ENCODE measurements around the gene COA5.
A peak's percentile ranks its signal among the peaks of the same experiment; 100 is the strongest.

The COA5 gene

GRCh38 chr2:98577313-98577712, 31.0 kb downstream of the COA5 start:
- H4K91ac ChIP-seq (ENCODE audit: low read length), result no peak overlapping the region
- H3K79me1 ChIP-seq (replicated peaks; ENCODE audit: low read length, poor library complexity, severe bottlenecking), result no peaks in the 10 kb centered on the region
- no peak overlapping the region for H2AFZ ChIP-seq (ENCODE audit: low read depth, low read length)
- H2BK5ac ChIP-seq (ENCODE audit: low read depth, low read length, poor library complexity, severe bottlenecking), result no peak overlapping the region
- no peak overlapping the region for H2BK12ac ChIP-seq (ENCODE audit: low read length in 2 of 2)
- no peak overlapping the region for H3K4ac ChIP-seq (ENCODE audit: low read depth in 1 of 2, low read length in 2 of 2)
- peaks cover 3% of the 10 kb centered on the region for H3K4me1 ChIP-seq (ENCODE audit: control insufficient read depth, insufficient read depth, low read depth, low read length)
- no peak for DNase-seq
- 95% methylated on average over 10 of the region's 10 CpGs for WGBS
- no peak overlapping the region for H2AK5ac ChIP-seq (ENCODE audit: low read length, severe bottlenecking)
- H4K8ac ChIP-seq (ENCODE audit: low read length), result no peak overlapping the region
- H3K27me3 ChIP-seq (ENCODE audit: control insufficient read depth in 1 of 2, insufficient read depth in 1 of 2, low read length in 2 of 2), result no peaks in the 10 kb centered on the region
- no peak overlapping the region for H3K18ac ChIP-seq (ENCODE audit: low read depth in 1 of 2, low read length in 2 of 2)
- no peak overlapping the region for H3K4me2 ChIP-seq (ENCODE audit: low read length, poor library complexity, severe bottlenecking)
- H3K14ac ChIP-seq (ENCODE audit: low read length in 2 of 2), result no peak overlapping the region
- H3K27ac ChIP-seq (ENCODE audit: low read length, poor library complexity, severe bottlenecking), result no peak overlapping the region
- no peak overlapping the region for H2BK15ac ChIP-seq (ENCODE audit: low read depth, poor library complexity, severe bottlenecking)
- no peak overlapping the region for H2BK120ac ChIP-seq (ENCODE audit: low read depth, low read length)
- H3K23ac ChIP-seq (ENCODE audit: low read length in 2 of 2), result no peak overlapping the region
- H3K9me3 ChIP-seq (ENCODE audit: control insufficient read depth, low read length), result no peaks in the 10 kb centered on the region
- H3K36me3 ChIP-seq (ENCODE audit: control insufficient read depth in 1 of 2, insufficient read depth in 2 of 2, low read depth in 1 of 2, low read length in 2 of 2), result peaks cover 40 to 52% of the 10 kb centered on the region in 2 experiments
- H3K4me3 ChIP-seq (ENCODE audit: insufficient read depth in 1 of 2, low read depth in 1 of 2, low read length in 2 of 2), result no peak overlapping the region
- H3K9ac ChIP-seq (ENCODE audit: low read length), result no peak overlapping the region

GRCh38 chr2:98576666-98577312, 31.5 kb downstream of the COA5 start:
- DNase-seq, result no peak
- Histone ChIP-seq H3K79me1 (replicated peaks; ENCODE audit: low read length, poor library complexity, severe bottlenecking) (no peaks in the 10 kb centered on the region), H3K4me3 (ENCODE audit: insufficient read depth in 1 of 2, low read depth in 1 of 2, low read length in 2 of 2) (no peak overlapping the region), H3K4ac (ENCODE audit: low read depth in 1 of 2, low read length in 2 of 2) (no peak overlapping the region), H4K91ac (ENCODE audit: low read length) (no peak overlapping the region), H3K9me3 (ENCODE audit: control insufficient read depth, low read length) (no peaks in the 10 kb centered on the region), H3K27me3 (ENCODE audit: control insufficient read depth in 1 of 2, insufficient read depth in 1 of 2, low read length in 2 of 2) (no peaks in the 10 kb centered on the region), H3K9ac (ENCODE audit: low read length) (no peak overlapping the region), H2BK5ac (ENCODE audit: low read depth, low read length, poor library complexity, severe bottlenecking) (no peak overlapping the region), H2BK120ac (ENCODE audit: low read depth, low read length) (no peak overlapping the region), H3K27ac (ENCODE audit: low read length, poor library complexity, severe bottlenecking) (no peak overlapping the region), H2AFZ (ENCODE audit: low read depth, low read length) (no peak overlapping the region), H3K23ac (ENCODE audit: low read length in 2 of 2) (no peak overlapping the region), H3K36me3 (ENCODE audit: control insufficient read depth in 1 of 2, insufficient read depth in 2 of 2, low read depth in 1 of 2, low read length in 2 of 2) (peaks cover 37 to 53% of the 10 kb centered on the region in 2 experiments), H2BK12ac (ENCODE audit: low read length in 2 of 2) (no peak overlapping the region), H4K8ac (ENCODE audit: low read length) (no peak overlapping the region), H2AK5ac (ENCODE audit: low read length, severe bottlenecking) (no peak overlapping the region), H2BK15ac (ENCODE audit: low read depth, poor library complexity, severe bottlenecking) (no peak overlapping the region), H3K4me2 (ENCODE audit: low read length, poor library complexity, severe bottlenecking) (no peak overlapping the region), H3K14ac (ENCODE audit: low read length in 2 of 2) (no peak overlapping the region), H3K4me1 (ENCODE audit: control insufficient read depth, insufficient read depth, low read depth, low read length) (peaks cover 3% of the 10 kb centered on the region), H3K18ac (ENCODE audit: low read depth in 1 of 2, low read length in 2 of 2) (no peak overlapping the region)
- WGBS, result 97% methylated on average over 22 of the region's 22 CpGs

DNA sequence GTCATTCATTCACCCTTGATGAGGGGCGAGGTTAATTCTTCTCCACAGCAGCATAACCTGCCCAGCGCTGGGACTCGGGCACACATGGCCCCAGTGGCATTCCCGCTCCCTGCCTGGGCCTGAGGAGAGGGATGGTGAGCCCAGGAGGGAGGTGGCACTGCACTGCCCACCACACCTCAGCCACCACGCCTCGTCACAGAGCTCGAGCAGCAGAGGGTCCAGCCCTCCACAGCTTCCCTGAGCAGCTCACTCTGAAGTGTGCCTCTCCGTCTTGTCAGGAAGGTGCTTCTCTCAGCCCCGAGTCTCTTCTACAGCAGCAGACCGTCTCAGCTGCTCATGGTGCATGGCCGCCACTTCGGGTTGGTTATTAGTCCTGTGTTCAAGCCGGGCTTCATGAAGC, 34.9 kb downstream of the COA5 start:
- Histone ChIP-seq H3K79me1 (replicated peaks; ENCODE audit: low read length, poor library complexity, severe bottlenecking) (no peaks in the 10 kb centered on the region), H3K9me3 (ENCODE audit: control insufficient read depth, low read length) (no peaks in the 10 kb centered on the region), H3K4ac (ENCODE audit: low read depth in 1 of 2, low read length in 2 of 2) (no peak overlapping the region), H2AK5ac (ENCODE audit: low read length, severe bottlenecking) (no peak overlapping the region), H4K8ac (ENCODE audit: low read length) (no peak overlapping the region), H3K36me3 (ENCODE audit: control insufficient read depth in 1 of 2, insufficient read depth in 2 of 2, low read depth in 1 of 2, low read length in 2 of 2) (peaks cover 54 to 74% of the 10 kb centered on the region in 2 experiments), H4K91ac (ENCODE audit: low read length) (peak overlapping the region; percentile 40), H3K27ac (ENCODE audit: low read length, poor library complexity, severe bottlenecking) (no peak overlapping the region), H2AFZ (ENCODE audit: low read depth, low read length) (no peak overlapping the region), H3K4me2 (ENCODE audit: low read length, poor library complexity, severe bottlenecking) (no peak overlapping the region), H2BK12ac (ENCODE audit: low read length in 2 of 2) (no peak overlapping the region), H3K4me1 (ENCODE audit: control insufficient read depth, insufficient read depth, low read depth, low read length) (peaks cover 3% of the 10 kb centered on the region), H3K27me3 (ENCODE audit: control insufficient read depth in 1 of 2, insufficient read depth in 1 of 2, low read length in 2 of 2) (no peaks in the 10 kb centered on the region), H3K23ac (ENCODE audit: low read length in 2 of 2) (no peak overlapping the region), H3K14ac (ENCODE audit: low read length in 2 of 2) (no peak overlapping the region), H2BK5ac (ENCODE audit: low read depth, low read length, poor library complexity, severe bottlenecking) (no peak overlapping the region), H2BK120ac (ENCODE audit: low read depth, low read length) (no peak overlapping the region), H3K18ac (ENCODE audit: low read depth in 1 of 2, low read length in 2 of 2) (no peak overlapping the region), H3K9ac (ENCODE audit: low read length) (no peak overlapping the region), H3K4me3 (ENCODE audit: insufficient read depth in 1 of 2, low read depth in 1 of 2, low read length in 2 of 2) (no peak overlapping the region), H2BK15ac (ENCODE audit: low read depth, poor library complexity, severe bottlenecking) (no peak overlapping the region)
- 97% methylated on average over 12 of the region's 13 CpGs for WGBS
- no peak for DNase-seq

GRCh38 chr2:98572676-98573075, 35.6 kb downstream of the COA5 start:
- H2BK120ac ChIP-seq (ENCODE audit: low read depth, low read length), result no peak overlapping the region
- DNase-seq, result no peak
- H3K79me1 ChIP-seq (replicated peaks; ENCODE audit: low read length, poor library complexity, severe bottlenecking), result no peaks in the 10 kb centered on the region
- H2BK12ac ChIP-seq (ENCODE audit: low read length in 2 of 2), result no peak overlapping the region
- no peak overlapping the region for H2BK5ac ChIP-seq (ENCODE audit: low read depth, low read length, poor library complexity, severe bottlenecking)
- no peak overlapping the region for H3K27ac ChIP-seq (ENCODE audit: low read length, poor library complexity, severe bottlenecking)
- WGBS, result 96% methylated on average over 15 of the region's 15 CpGs
- H3K9ac ChIP-seq (ENCODE audit: low read length), result no peak overlapping the region
- no peak overlapping the region for H3K4me3 ChIP-seq (ENCODE audit: insufficient read depth in 1 of 2, low read depth in 1 of 2, low read length in 2 of 2)
- no peaks in the 10 kb centered on the region for H3K27me3 ChIP-seq (ENCODE audit: control insufficient read depth in 1 of 2, insufficient read depth in 1 of 2, low read length in 2 of 2)
- no peak overlapping the region for H3K23ac ChIP-seq (ENCODE audit: low read length in 2 of 2)
- no peak overlapping the region for H4K91ac ChIP-seq (ENCODE audit: low read length)
- no peak overlapping the region for H3K14ac ChIP-seq (ENCODE audit: low read length in 2 of 2)
- H3K4me1 ChIP-seq (ENCODE audit: control insufficient read depth, insufficient read depth, low read depth, low read length), result peaks cover 3% of the 10 kb centered on the region
- no peak overlapping the region for H3K4me2 ChIP-seq (ENCODE audit: low read length, poor library complexity, severe bottlenecking)
- H3K36me3 ChIP-seq (ENCODE audit: control insufficient read depth in 1 of 2, insufficient read depth in 2 of 2, low read depth in 1 of 2, low read length in 2 of 2), result peaks cover 54 to 73% of the 10 kb centered on the region in 2 experiments
- no peaks in the 10 kb centered on the region for H3K9me3 ChIP-seq (ENCODE audit: control insufficient read depth, low read length)
- H2BK15ac ChIP-seq (ENCODE audit: low read depth, poor library complexity, severe bottlenecking), result no peak overlapping the region
- no peak overlapping the region for H3K4ac ChIP-seq (ENCODE audit: low read depth in 1 of 2, low read length in 2 of 2)
- no peak overlapping the region for H3K18ac ChIP-seq (ENCODE audit: low read depth in 1 of 2, low read length in 2 of 2)
- no peak overlapping the region for H2AFZ ChIP-seq (ENCODE audit: low read depth, low read length)
- no peak overlapping the region for H4K8ac ChIP-seq (ENCODE audit: low read length)
- no peak overlapping the region for H2AK5ac ChIP-seq (ENCODE audit: low read length, severe bottlenecking)
